A673 (cell line): ENCODE measurements around the gene NDUFS1.
"Not testable (repeated sequence)": the region's sequence is repeated elsewhere in the genome, so short reads cannot be mapped to it uniquely, and the experiment has no call there.

ENCODE experiments used
- CTCF ChIP-seq: fragments of 300-800, 200-600 bp; sonication (generic); conservative IDR thresholded peaks from 2 replicates; pipeline ENCODE4 v1.5.1; 2017; ENCODE audit warnings: low read depth, mild to moderate bottlenecking, antibody characterized with exemption, low read length, moderate library complexity, mixed read lengths
- EZH2 ChIP-seq: fragments of 200-600 bp; sonication (generic); IDR thresholded peaks from 2 replicates; pipeline ENCODE4 v1.6.1; 2017; ENCODE audit warnings: borderline replicate concordance, low read depth, mild to moderate bottlenecking, mixed read lengths, antibody characterized with exemption, low read length; ENCODE audit not compliant: poor library complexity, severe bottlenecking

GRCh38 chr2:206168230-206168629 is 9.0 kb upstream of the NDUFS1 start:
- TF ChIP-seq CTCF, EZH2: not testable (repeated sequence)
